Measurements from ENCODE around the gene LARGE2. TPM values are rescaled to one million over a fixed set of nuclear protein-coding genes. Genes with fewer than 3 reads are reported as not detected.
A peak's percentile ranks its signal among the peaks of the same experiment; 100 is the strongest.

LARGE2 gene
- total and polyA plus RNA-seq, 9 of the 15 experiments (the other 6 are each of a cell fraction or from before 2014, with no cell fraction given) = 0.56 to 14.1 (median 6.6) TPM

DNA sequence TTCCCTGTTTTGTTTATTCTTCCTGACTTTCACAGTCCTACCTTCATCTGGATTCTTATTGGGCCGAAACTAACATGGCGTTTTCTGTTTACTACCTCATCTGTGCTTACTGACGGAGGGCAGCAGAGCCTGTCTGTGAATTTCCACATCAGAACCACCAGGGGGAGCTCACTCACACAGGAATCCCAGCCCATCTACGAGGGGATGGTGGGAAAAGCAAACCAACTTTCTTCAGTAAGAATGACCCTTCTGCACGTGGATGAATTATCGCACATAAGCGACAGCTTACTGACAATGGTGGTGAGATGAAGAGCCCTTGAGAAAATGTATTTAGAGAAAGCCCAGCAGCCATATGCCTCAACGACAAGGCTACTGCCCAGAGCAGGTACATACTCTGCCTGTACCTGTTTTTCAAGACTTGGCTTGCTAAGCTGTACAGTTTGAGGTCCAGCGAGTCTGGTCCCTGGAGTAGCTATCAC lies 42.5 kb downstream of the LARGE2 start (continued):
- TF ChIP-seq, protein P1, sequence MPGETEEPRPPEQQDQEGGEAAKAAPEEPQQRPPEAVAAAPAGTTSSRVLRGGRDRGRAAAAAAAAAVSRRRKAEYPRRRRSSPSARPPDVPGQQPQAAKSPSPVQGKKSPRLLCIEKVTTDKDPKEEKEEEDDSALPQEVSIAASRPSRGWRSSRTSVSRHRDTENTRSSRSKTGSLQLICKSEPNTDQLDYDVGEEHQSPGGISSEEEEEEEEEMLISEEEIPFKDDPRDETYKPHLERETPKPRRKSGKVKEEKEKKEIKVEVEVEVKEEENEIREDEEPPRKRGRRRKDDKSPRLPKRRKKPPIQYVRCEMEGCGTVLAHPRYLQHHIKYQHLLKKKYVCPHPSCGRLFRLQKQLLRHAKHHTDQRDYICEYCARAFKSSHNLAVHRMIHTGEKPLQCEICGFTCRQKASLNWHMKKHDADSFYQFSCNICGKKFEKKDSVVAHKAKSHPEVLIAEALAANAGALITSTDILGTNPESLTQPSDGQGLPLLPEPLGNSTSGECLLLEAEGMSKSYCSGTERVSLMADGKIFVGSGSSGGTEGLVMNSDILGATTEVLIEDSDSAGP (CRISPR knock-in tag; IDR thresholded peaks at IDR 0.05) = no peak
- TF ChIP-seq DACH1 (IDR thresholded peaks at IDR 0.05; ENCODE audit: partially characterized antibody) = no peak
- no peak for TF ChIP-seq PML (IDR thresholded peaks at IDR 0.05; ENCODE audit: low read length)
- no peak for TF ChIP-seq RUNX1 (IDR thresholded peaks at IDR 0.05; ENCODE audit: low read depth)
- no peak for TF ChIP-seq SMAD3 (CRISPR knock-in tag; conservative IDR thresholded peaks at IDR 0.05)
- TF ChIP-seq, protein P2, sequence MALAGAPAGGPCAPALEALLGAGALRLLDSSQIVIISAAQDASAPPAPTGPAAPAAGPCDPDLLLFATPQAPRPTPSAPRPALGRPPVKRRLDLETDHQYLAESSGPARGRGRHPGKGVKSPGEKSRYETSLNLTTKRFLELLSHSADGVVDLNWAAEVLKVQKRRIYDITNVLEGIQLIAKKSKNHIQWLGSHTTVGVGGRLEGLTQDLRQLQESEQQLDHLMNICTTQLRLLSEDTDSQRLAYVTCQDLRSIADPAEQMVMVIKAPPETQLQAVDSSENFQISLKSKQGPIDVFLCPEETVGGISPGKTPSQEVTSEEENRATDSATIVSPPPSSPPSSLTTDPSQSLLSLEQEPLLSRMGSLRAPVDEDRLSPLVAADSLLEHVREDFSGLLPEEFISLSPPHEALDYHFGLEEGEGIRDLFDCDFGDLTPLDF (CRISPR knock-in tag; IDR thresholded peaks at IDR 0.05) = no peak
- no peak for TF ChIP-seq ZNF785 (CRISPR knock-in tag; IDR thresholded peaks at IDR 0.05)
- no peak for TF ChIP-seq HNRNPL (IDR thresholded peaks at IDR 0.05; ENCODE audit: low read depth, low read length)
- TF ChIP-seq, protein P3, sequence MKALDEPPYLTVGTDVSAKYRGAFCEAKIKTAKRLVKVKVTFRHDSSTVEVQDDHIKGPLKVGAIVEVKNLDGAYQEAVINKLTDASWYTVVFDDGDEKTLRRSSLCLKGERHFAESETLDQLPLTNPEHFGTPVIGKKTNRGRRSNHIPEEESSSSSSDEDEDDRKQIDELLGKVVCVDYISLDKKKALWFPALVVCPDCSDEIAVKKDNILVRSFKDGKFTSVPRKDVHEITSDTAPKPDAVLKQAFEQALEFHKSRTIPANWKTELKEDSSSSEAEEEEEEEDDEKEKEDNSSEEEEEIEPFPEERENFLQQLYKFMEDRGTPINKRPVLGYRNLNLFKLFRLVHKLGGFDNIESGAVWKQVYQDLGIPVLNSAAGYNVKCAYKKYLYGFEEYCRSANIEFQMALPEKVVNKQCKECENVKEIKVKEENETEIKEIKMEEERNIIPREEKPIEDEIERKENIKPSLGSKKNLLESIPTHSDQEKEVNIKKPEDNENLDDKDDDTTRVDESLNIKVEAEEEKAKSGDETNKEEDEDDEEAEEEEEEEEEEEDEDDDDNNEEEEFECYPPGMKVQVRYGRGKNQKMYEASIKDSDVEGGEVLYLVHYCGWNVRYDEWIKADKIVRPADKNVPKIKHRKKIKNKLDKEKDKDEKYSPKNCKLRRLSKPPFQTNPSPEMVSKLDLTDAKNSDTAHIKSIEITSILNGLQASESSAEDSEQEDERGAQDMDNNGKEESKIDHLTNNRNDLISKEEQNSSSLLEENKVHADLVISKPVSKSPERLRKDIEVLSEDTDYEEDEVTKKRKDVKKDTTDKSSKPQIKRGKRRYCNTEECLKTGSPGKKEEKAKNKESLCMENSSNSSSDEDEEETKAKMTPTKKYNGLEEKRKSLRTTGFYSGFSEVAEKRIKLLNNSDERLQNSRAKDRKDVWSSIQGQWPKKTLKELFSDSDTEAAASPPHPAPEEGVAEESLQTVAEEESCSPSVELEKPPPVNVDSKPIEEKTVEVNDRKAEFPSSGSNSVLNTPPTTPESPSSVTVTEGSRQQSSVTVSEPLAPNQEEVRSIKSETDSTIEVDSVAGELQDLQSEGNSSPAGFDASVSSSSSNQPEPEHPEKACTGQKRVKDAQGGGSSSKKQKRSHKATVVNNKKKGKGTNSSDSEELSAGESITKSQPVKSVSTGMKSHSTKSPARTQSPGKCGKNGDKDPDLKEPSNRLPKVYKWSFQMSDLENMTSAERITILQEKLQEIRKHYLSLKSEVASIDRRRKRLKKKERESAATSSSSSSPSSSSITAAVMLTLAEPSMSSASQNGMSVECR (CRISPR knock-in tag; IDR thresholded peaks at IDR 0.05) = no peak
- TF ChIP-seq ZNF24 (IDR thresholded peaks at IDR 0.05) = no peak
- no peak for TF ChIP-seq ZNF165 (CRISPR knock-in tag; IDR thresholded peaks at IDR 0.05; ENCODE audit: borderline replicate concordance)
- no peak for TF ChIP-seq ZNF507 (tag; conservative IDR thresholded peaks at IDR 0.05)
- TF ChIP-seq ZNF408 (CRISPR knock-in tag; IDR thresholded peaks at IDR 0.05; ENCODE audit: low read depth) = no peak
- TF ChIP-seq NFRKB (IDR thresholded peaks at IDR 0.05; ENCODE audit: low read depth) = peak; percentile 41; the same call in 1 of the 2 replicates
- TF ChIP-seq HNRNPK (IDR thresholded peaks at IDR 0.05; ENCODE audit: low read depth, low read length, poor library complexity, severe bottlenecking) = no peak
- TF ChIP-seq DDX20 (tag; IDR thresholded peaks at IDR 0.05; ENCODE audit: low read depth) = no peak
- no peak for TF ChIP-seq ATF3 (IDR thresholded peaks at IDR 0.05)
- TF ChIP-seq ATF3 (CRISPR knock-in tag; conservative IDR thresholded peaks at IDR 0.05) = no peak
- TF ChIP-seq CBX3 (IDR thresholded peaks at IDR 0.05; ENCODE audit: borderline replicate concordance in 1 of 2, low read length in 2 of 2) = peak in 1 of 2 experiments; percentile 19; a peak in 1 of 3 replicates
- TF ChIP-seq TEAD1 (CRISPR knock-in tag; IDR thresholded peaks at IDR 0.05) = peak in 1 of 2 experiments; percentile 80; a peak in 1 of 4 replicates
- TF ChIP-seq KDM1A (IDR thresholded peaks at IDR 0.05) = no peak
- TF ChIP-seq NCOA4 (IDR thresholded peaks at IDR 0.05; ENCODE audit: partially characterized antibody) = no peak

All from K562 (cell line).